WTC11 (cell line): ENCODE measurements around the gene FMNL1. TPM values are rescaled to one million over a fixed set of nuclear protein-coding genes. Genes with fewer than 3 reads are reported as not detected.

Experiments used
- ATAC-seq: fragments of 200-7000 bp; cut with Tn5 transposase; 2 replicates; pipeline ENCODE4 v1.10.0; 2021; ENCODE audit warnings: mild to moderate bottlenecking, moderate library complexity
- CTCF ChIA-PET: fragments of 300-600 bp; sonication (Branson Sonifier 250); formaldehyde crosslinking; loops from one replicate; lab custom pipeline; 2021; ENCODE audit warnings: antibody characterized with exemption; lab: Charles Lee
- POLR2A ChIA-PET: fragments of 350-600 bp; sonication (Branson Sonifier 250); formaldehyde crosslinking; loops from one replicate; lab custom pipeline; 2021; ENCODE audit warnings: antibody characterized with exemption; lab: Charles Lee
- DNase-seq: peaks from one replicate; pipeline ENCODE4 v3.0.0; 2021; ENCODE audit warnings: low spot score
- H3K27ac Mint-ChIP-seq: 2 replicates; pipeline ENCODE4 v1.8.0; 2021; ENCODE audit warnings: mixed read lengths
- H3K27me3 Mint-ChIP-seq: 2 replicates; pipeline ENCODE4 v1.8.0; 2021; ENCODE audit warnings: low read depth, mild to moderate bottlenecking, moderate library complexity, mixed read lengths
- H3K36me3 Mint-ChIP-seq: 2 replicates; pipeline ENCODE4 v1.8.0; 2021; ENCODE audit warnings: mixed read lengths
- H3K4me1 Mint-ChIP-seq: 2 replicates; pipeline ENCODE4 v1.8.0; 2022; ENCODE audit warnings: mixed read lengths
- H3K4me3 Mint-ChIP-seq: 2 replicates; pipeline ENCODE4 v1.8.0; 2021; ENCODE audit warnings: mild to moderate bottlenecking, moderate library complexity, mixed read lengths
- H3K9me3 Mint-ChIP-seq: 2 replicates; pipeline ENCODE4 v1.8.0; 2021; ENCODE audit warnings: mixed read lengths
- ATF2 ChIP-seq: sonication (generic); formaldehyde crosslinking; IDR thresholded peaks from 2 replicates; pipeline ENCODE4 v1.8.1; 2022; ENCODE audit warnings: low read depth, missing genetic modification reagents, borderline replicate concordance
- E2F1 ChIP-seq: sonication (generic); formaldehyde crosslinking; IDR thresholded peaks from 2 replicates; pipeline ENCODE4 v1.8.0; 2022; ENCODE audit warnings: mild to moderate bottlenecking, missing genetic modification reagents
- ELF4 ChIP-seq: sonication (generic); formaldehyde crosslinking; IDR thresholded peaks from 2 replicates; pipeline ENCODE4 v1.8.1; 2022; ENCODE audit warnings: low read depth, mild to moderate bottlenecking, moderate library complexity, missing genetic modification reagents
- EMX1 ChIP-seq: fragments of 250-450 bp; sonication (Bioruptor Pico); IDR thresholded peaks from 2 replicates; pipeline ENCODE4 v1.8.0; 2021; ENCODE audit warnings: mild to moderate bottlenecking
- ESRRA ChIP-seq: sonication (generic); formaldehyde crosslinking; IDR thresholded peaks from 2 replicates; pipeline ENCODE4 v1.8.1; 2022; ENCODE audit warnings: mild to moderate bottlenecking, missing genetic modification reagents, borderline replicate concordance
- FOXJ3 ChIP-seq: sonication (generic); formaldehyde crosslinking; IDR thresholded peaks from 2 replicates; pipeline ENCODE4 v1.9.0; 2021; ENCODE audit warnings: missing genetic modification reagents, mild to moderate bottlenecking, borderline replicate concordance
- IRF2 ChIP-seq: sonication (generic); formaldehyde crosslinking; IDR thresholded peaks from 2 replicates; pipeline ENCODE4 v1.8.0; 2022; ENCODE audit warnings: low read depth, missing genetic modification reagents, borderline replicate concordance
- MLX ChIP-seq: sonication (generic); formaldehyde crosslinking; IDR thresholded peaks from 2 replicates; pipeline ENCODE4 v1.8.1; 2023; ENCODE audit warnings: mild to moderate bottlenecking, missing genetic modification reagents, moderate library complexity
- NR3C1 ChIP-seq: sonication (generic); formaldehyde crosslinking; conservative IDR thresholded peaks from 2 replicates; pipeline ENCODE4 v1.8.1; 2023; ENCODE audit warnings: low read depth, mild to moderate bottlenecking, missing genetic modification reagents
- PREB ChIP-seq: sonication (generic); formaldehyde crosslinking; IDR thresholded peaks from 2 replicates; pipeline ENCODE4 v1.8.1; 2022; ENCODE audit warnings: mild to moderate bottlenecking, missing genetic modification reagents, moderate library complexity, borderline replicate concordance
- PRRX2 ChIP-seq: fragments of 250-450 bp; sonication (Bioruptor Pico); IDR thresholded peaks from 2 replicates; pipeline ENCODE4 v1.8.0; 2021; ENCODE audit warnings: mild to moderate bottlenecking
- STAT6 ChIP-seq: sonication (generic); formaldehyde crosslinking; conservative IDR thresholded peaks from 2 replicates; pipeline ENCODE4 v1.8.1; 2023; ENCODE audit warnings: mild to moderate bottlenecking, low read depth, missing genetic modification reagents, moderate library complexity
- TCF7 ChIP-seq: sonication (generic); formaldehyde crosslinking; IDR thresholded peaks from 2 replicates; pipeline ENCODE4 v1.8.0; 2022; ENCODE audit warnings: mild to moderate bottlenecking, low read depth, missing genetic modification reagents, moderate library complexity
- TEAD1 ChIP-seq: sonication (generic); formaldehyde crosslinking; IDR thresholded peaks from 2 replicates; pipeline ENCODE4 v1.8.0; 2022; ENCODE audit warnings: mild to moderate bottlenecking, missing genetic modification reagents
- USF2 ChIP-seq: sonication (generic); formaldehyde crosslinking; IDR thresholded peaks from 2 replicates; pipeline ENCODE4 v1.8.1; 2023; ENCODE audit warnings: mild to moderate bottlenecking, missing genetic modification reagents, moderate library complexity
- ZBTB43 ChIP-seq: sonication (generic); formaldehyde crosslinking; IDR thresholded peaks from 2 replicates; pipeline ENCODE4 v1.8.1; 2023; ENCODE audit warnings: mild to moderate bottlenecking, missing genetic modification reagents
- ZNF232 ChIP-seq: sonication (generic); formaldehyde crosslinking; IDR thresholded peaks from 2 replicates; pipeline ENCODE4 v1.8.0; 2022; ENCODE audit warnings: mild to moderate bottlenecking, missing genetic modification reagents
- ZNF317 ChIP-seq: sonication (generic); formaldehyde crosslinking; IDR thresholded peaks from 2 replicates; pipeline ENCODE4 v1.8.1; 2023; ENCODE audit warnings: low read depth, mild to moderate bottlenecking, moderate library complexity, missing genetic modification reagents, borderline replicate concordance
- ZNF396 ChIP-seq: fragments of 250-450 bp; sonication (Bioruptor Pico); IDR thresholded peaks from 2 replicates; pipeline ENCODE4 v1.8.0; 2021; ENCODE audit warnings: mild to moderate bottlenecking, moderate library complexity, borderline replicate concordance
- total RNA-seq: library from RNA; stranded (reverse); gene quantifications from 3 replicates; pipeline ENCODE4 v1.2.3, GENCODE V29; 2021
- TF ChIP-seq, protein P1 (sequence below): sonication (generic); formaldehyde crosslinking; IDR thresholded peaks from 2 replicates; pipeline ENCODE4 v1.8.1; 2023; ENCODE audit warnings: mild to moderate bottlenecking, moderate library complexity, missing genetic modification reagents
- TF ChIP-seq, protein P2 (sequence below): fragments of 250-450 bp; sonication (Bioruptor Pico); IDR thresholded peaks from 2 replicates; pipeline ENCODE4 v1.8.0; 2021; ENCODE audit warnings: mild to moderate bottlenecking

FMNL1 gene
- total RNA-seq, 1 experiment from 2014 or later = 5.3 TPM

DNA sequence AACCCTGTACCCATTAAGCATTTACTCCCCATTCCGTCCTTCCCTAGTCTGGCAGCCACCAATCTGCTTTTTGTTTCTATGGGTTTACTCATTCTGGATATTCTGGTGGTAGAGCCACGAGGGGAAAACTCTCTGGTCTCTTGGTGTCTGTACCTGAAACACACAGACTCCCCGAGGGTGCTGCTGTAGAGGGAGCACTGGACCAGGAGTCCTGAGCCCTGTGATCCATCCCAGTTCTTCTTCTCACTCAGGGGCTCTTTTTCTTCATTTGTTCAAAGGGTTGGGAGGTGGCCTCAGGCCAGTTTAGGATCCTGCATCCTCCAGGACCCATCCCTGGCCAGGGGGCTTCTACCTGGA lies 45.9 kb upstream of the FMNL1 start:
- no peaks in the 10 kb centered on the region for H3K9me3 Mint-ChIP-seq
- peaks cover 22% of the 10 kb centered on the region for H3K4me1 Mint-ChIP-seq
- no peak overlapping the region for H3K4me3 Mint-ChIP-seq
- H3K27me3 Mint-ChIP-seq = no peaks in the 10 kb centered on the region
- DNase-seq = no peak
- no peak for ATAC-seq
- ChIA-PET CTCF (interaction anchor here (0.5 to 3.8 kb wide), 6 partner anchors 14 to 365 kb away, joined by 3 to 22 read pairs (median 7); partner anchors contain the start of genes ACBD4 and HEXIM2), POLR2A (interaction anchor here (0.8 kb wide), 1 partner anchor 14 kb away, joined by 3 read pairs; the partner anchor contains the start of gene HEXIM2)
- no peak for TF ChIP-seq ZBTB43
- no peak for TF ChIP-seq STAT6 (CRISPR knock-in tag)
- no peak for TF ChIP-seq PRRX2
- TF ChIP-seq USF2 (CRISPR knock-in tag) = no peak
- TF ChIP-seq ZNF396 = no peak
- TF ChIP-seq ELF4 (CRISPR knock-in tag) = no peak
- no peak for TF ChIP-seq TEAD1 (CRISPR knock-in tag)
- TF ChIP-seq NR3C1 (CRISPR knock-in tag) = no peak
- no peak for TF ChIP-seq IRF2 (CRISPR knock-in tag)
- TF ChIP-seq TCF7 (CRISPR knock-in tag) = no peak
- TF ChIP-seq, protein P1, sequence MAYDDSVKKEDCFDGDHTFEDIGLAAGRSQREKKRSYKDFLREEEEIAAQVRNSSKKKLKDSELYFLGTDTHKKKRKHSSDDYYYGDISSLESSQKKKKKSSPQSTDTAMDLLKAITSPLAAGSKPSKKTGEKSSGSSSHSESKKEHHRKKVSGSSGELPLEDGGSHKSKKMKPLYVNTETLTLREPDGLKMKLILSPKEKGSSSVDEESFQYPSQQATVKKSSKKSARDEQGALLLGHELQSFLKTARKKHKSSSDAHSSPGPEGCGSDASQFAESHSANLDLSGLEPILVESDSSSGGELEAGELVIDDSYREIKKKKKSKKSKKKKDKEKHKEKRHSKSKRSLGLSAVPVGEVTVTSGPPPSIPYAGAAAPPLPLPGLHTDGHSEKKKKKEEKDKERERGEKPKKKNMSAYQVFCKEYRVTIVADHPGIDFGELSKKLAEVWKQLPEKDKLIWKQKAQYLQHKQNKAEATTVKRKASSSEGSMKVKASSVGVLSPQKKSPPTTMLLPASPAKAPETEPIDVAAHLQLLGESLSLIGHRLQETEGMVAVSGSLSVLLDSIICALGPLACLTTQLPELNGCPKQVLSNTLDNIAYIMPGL (CRISPR knock-in tag) = no peak
- no peak for TF ChIP-seq ZNF232 (CRISPR knock-in tag)
- TF ChIP-seq ESRRA = no peak
- TF ChIP-seq EMX1 = no peak
- TF ChIP-seq FOXJ3 = no peak
- TF ChIP-seq, all 79 proteins: peak for 0
- H3K27ac Mint-ChIP-seq = no peak overlapping the region
- no peaks in the 10 kb centered on the region for H3K36me3 Mint-ChIP-seq

GRCh38 chr17:45177563-45177962 lies 44.1 kb upstream of the FMNL1 start:
- H3K27me3 Mint-ChIP-seq = no peaks in the 10 kb centered on the region
- H3K4me1 Mint-ChIP-seq = peaks cover 6% of the 10 kb centered on the region
- DNase-seq (no peak), ATAC-seq (no peak)
- H3K27ac Mint-ChIP-seq = no peak overlapping the region
- ChIA-PET POLR2A (no interaction called here), CTCF (interaction anchor here (1.1 to 3.8 kb wide), 3 partner anchors 20 to 44 kb away, joined by 6 to 21 read pairs (median 7); partner anchors contain the start of gene ACBD4)
- H3K9me3 Mint-ChIP-seq = no peaks in the 10 kb centered on the region
- H3K4me3 Mint-ChIP-seq = no peak overlapping the region
- no peaks in the 10 kb centered on the region for H3K36me3 Mint-ChIP-seq
- TF ChIP-seq ATF2 (CRISPR knock-in tag) = no peak
- no peak for TF ChIP-seq E2F1 (CRISPR knock-in tag)
- no peak for TF ChIP-seq PRRX2
- TF ChIP-seq, protein P2, sequence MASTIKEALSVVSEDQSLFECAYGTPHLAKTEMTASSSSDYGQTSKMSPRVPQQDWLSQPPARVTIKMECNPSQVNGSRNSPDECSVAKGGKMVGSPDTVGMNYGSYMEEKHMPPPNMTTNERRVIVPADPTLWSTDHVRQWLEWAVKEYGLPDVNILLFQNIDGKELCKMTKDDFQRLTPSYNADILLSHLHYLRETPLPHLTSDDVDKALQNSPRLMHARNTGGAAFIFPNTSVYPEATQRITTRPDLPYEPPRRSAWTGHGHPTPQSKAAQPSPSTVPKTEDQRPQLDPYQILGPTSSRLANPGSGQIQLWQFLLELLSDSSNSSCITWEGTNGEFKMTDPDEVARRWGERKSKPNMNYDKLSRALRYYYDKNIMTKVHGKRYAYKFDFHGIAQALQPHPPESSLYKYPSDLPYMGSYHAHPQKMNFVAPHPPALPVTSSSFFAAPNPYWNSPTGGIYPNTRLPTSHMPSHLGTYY (CRISPR knock-in tag) = no peak
- TF ChIP-seq ZNF317 (CRISPR knock-in tag) = no peak
- no peak for TF ChIP-seq PREB (CRISPR knock-in tag)
- no peak for TF ChIP-seq IRF2 (CRISPR knock-in tag)
- no peak for TF ChIP-seq MLX
- no peak for TF ChIP-seq USF2 (CRISPR knock-in tag)
